Right forelimb (tissue), 1 donor: Measurements from ENCODE around the gene FGD6.
"Not testable (repeated sequence)": the region's sequence is repeated elsewhere in the genome, so short reads cannot be mapped to it uniquely, and the experiment has no call there.

ENCODE experiments used
- DNase-seq: peaks from one replicate; pipeline ENCODE4 v3.0.0-alpha.2; 2018

Gene FGD6

DNA sequence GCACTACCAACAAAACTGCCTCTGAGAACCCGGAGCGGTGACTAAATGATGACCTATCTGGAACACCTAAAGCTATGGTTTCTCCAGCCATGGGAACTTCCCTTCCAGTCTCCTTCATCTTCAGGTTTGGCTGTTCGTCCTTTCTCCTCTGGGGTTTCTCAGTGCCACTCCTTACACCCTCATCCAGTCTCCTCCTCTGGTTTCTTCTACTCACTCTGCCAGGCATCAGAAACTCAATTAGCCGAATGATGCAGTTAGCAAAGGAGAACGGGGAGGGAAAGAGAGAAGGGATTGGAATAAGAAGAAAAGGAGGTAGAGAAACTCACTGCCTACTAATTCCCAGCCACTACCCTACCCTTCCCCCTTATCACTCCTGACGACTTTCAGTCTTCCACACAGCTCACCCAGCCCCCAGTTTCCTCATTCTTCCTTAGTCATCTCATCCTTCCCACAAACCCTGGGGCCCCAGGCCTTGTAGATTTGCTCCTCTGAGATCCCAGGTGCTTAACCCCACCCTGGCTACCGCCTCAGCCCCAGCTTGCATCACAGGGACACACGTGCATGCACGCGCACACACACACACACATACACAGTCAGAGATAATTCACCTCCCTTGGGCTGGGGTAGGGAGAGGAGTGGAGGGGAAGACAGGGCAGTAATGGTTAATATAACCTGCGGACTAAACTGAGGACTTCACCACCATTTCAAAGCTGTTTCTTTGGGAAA, 13.0 kb downstream of the FGD6 start:
- DNase-seq: no peak

DNA sequence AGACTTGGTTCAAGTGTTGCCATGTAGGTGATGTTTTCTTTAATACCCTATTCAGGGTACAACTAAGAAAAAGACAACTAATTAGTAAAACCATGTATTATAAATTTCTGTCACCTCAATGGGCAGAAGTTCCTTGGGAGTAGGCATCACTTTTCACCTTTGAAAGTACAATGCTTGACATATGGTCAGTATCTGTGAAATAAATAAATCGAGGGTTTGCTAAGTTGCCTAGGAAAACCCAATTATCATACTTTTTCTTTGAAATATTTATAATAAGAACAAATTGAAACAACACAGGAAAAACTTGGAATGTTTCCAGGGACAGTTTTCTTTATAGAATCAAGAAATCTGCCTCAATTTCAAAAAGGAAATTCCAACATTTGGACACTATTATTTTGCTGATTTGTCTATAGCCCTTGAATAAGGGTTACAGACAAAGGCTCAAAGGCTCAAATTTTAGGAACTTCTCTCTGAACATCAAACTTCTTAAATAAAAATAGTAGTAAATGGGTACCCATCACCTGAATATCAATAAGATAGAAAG, 13.7 kb downstream of the FGD6 start:
- DNase-seq: no peak

DNA sequence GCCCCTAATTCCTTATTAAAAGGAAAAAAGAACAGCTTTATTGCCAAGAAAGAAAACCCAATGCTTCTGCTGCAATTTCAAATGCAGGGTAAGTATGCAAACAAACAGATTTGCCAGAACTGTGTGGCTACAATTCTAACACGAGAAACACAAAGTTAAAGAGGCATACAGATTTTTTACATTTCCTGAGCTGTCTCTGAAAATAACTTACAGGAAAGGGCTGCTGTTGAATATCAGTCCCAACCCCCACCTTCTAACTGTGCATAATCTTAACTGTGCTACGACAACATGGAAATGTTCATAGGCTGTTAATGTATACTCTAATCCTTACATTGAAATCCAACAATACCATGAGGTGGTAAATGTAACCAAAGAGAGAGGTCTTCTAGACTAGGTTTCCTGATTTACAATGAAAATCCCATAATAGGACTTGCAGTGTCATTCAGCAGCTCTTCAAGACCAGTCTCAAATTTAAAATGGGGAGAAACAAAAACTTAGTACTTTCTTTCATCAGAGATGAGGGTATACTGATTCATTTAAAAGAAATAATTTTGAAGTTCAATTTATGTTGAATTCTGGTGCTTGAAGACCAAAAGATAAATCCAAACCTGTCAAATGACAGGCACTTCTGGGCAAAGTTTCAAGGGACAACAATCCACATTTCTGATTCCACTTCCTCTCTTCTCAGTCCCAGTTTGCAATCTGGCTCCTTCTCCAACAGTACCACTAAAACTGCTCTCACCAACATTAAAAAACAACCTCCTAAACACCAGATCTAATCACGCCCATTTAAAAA, 14.4 kb downstream of the FGD6 start:
- DNase-seq: no peak

DNA sequence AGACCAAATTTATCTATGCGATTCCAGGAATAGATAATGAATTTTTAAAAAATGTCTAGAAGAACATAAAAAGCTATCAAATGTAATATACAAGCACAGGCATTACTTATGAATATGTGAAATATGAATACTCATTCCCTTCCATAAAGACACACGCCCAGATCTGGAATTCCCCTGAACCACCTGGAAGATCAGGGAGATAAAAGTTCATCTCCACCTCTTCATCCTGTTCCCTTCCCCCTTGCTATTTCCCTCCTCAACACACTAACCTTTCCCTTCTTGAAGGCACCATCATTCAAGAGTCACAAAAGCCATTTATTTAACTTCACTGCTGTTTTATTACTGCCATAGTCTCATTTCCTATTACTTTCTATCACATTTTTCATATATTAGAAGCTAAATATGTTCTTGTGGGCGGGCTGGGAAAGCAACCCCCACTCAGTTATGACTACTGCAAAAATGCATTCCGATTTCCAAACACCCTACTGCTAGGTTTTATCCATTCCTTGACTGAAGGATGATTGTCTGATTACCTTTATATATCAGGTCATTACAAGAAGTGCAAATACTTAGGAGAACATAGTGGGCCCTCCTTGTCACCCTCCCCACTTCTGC, 16.1 kb downstream of the FGD6 start:
- DNase-seq: no peak

DNA sequence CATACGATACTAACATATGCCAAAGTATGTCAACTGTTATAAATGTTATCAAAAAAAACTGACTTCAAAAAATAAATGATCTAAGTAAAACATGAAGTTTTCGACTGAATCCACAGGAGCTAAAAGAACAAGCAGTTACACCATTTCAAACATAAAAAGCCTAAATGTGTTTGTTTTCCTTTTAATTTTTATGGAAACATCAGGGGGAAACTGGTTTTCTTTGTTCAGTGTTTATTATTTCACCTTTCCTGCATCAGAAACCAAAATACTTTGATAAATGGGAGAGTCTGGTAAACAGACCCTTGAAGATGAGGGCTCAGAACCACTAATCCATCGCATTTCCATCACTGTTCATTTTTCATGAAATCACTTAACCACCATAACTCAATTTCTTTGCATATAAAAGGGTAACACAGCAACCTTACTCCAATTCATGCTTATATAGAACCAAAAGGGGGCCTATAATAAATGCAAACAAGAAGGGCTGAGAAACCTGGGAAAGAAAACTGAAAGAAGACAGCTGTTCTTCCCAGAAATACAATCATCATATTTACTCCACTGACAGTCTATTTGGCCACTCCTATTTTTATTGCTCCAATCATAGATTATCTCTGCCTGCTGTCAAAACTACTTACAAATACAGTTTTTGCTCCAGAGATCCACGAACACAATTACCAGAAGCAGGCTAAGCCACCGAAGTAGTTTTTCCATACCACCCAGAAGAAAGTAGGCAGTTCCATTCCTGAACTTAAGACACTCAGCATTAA, 17.0 kb downstream of the FGD6 start:
- no peak for DNase-seq

- DNase-seq: no peak
These were observed 18.4 kb downstream of the FGD6 start for GRCh38 chr12:95198914-95199313.

GRCh38 chr12:95197636-95198035, 19.6 kb downstream of the FGD6 start:
- no peak for DNase-seq

DNA sequence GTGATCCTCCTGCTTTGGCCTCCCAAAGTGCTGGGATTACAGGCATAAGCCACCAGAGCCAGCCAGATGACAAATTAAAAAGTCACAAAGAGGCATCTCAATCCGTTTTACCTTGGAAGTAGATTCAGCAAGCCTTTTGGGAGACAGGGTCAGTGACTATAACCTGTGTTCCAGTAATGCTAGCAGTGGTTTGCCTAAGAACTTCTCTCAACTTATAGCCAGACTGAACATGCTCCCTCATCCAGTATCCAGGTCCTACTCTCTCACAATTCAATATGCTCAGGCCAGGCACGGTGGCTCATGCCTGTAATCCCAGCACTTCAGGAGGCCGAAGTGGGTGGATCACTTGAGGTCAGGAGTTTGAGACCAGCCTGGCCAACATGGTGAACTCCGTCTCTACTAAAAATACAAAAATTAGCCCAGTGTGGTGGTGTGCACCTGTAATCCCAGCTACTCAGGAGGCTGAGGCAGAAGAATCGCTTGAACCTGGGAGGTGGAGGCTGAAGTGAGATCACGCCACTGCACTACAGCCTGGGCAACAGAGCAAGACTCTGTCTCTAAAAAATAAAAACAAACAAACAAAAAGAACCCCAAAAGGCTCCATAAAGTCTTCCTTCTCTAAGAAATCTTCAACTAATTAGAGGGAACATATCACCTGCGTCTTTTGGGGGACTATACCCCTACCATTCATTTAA, 20.2 kb downstream of the FGD6 start:
- not testable (repeated sequence) for DNase-seq

DNA sequence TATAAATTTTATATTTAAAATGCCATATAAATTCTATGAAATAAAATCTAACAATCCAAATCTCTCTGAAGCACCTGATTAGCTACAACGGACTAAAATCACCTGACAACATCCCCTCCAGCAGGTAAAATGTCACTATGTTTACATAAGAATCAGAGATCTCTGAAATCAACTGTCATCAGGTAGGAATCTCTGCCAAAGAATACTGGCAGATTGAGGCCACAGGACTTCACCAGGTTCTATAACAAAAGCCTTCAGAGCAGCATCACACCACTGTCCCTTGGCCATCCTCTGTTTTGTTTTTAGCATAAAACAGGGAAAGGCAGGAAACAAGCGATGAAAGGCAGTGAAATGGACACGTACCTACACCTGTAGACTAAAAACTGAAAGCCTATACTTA, 22.1 kb downstream of the FGD6 start:
- no peak for DNase-seq

- DNase-seq: no peak
These were observed 24.1 kb downstream of the FGD6 start for GRCh38 chr12:95193139-95193538.

GRCh38 chr12:95192271-95192670, 25.0 kb downstream of the FGD6 start:
- DNase-seq: no peak

GRCh38 chr12:95191060-95191696, 26.1 kb downstream of the FGD6 start:
- DNase-seq: no peak

GRCh38 chr12:95187865-95188415, 29.3 kb downstream of the FGD6 start:
- DNase-seq: no peak

- no peak for DNase-seq
These were observed 31.4 kb downstream of the FGD6 start for GRCh38 chr12:95185854-95186253.

- DNase-seq: no peak
These were observed 32.2 kb downstream of the FGD6 start for GRCh38 chr12:95185072-95185471.

GRCh38 chr12:95184121-95184520, 33.1 kb downstream of the FGD6 start:
- no peak for DNase-seq

DNA sequence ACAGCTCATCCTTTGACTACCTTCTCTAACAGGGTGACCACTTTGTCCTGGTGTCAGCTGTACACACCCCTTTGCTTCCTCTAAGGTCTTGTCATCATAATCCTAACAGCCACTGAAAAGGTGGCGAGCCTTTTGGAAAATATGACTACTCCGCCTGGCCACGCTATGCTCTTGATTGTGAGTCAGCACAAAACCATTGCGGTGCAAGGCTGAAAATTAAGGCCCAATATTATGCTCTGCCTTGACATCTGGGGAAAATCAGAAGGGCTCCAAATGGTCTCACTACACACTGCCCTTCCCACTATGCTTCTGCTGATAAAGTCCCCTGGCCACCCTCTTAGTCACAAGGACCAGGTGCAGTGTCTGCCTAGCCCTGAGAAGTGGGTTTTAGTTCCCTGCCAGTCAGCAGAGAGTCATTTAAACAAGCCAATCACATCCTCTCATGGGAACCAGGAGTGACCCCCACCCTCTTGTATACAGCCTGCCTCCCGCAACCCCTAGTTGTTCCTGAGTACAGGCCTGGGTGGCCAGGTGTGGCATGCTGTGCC, 34.3 kb downstream of the FGD6 start:
- no peak for DNase-seq

DNA sequence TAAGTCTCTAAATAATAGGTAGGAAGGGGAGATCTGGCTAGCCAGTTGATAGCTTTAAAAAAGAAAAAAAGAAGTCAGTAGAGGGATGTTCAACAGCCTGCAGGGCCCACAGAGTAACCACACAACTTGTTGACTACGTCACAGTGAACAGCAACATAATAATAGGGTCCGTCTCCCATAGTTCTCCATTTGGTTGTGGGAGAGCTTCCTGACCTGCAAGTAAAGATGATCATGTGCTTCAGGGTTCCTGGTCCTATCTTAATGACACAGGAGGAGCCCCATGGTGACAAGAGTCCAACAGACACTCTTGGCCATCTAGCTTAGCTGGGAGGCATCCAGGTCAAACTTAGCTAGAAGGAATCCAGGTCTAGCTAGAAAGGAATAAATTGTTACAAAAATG, 36.2 kb downstream of the FGD6 start:
- DNase-seq: no peak

DNA sequence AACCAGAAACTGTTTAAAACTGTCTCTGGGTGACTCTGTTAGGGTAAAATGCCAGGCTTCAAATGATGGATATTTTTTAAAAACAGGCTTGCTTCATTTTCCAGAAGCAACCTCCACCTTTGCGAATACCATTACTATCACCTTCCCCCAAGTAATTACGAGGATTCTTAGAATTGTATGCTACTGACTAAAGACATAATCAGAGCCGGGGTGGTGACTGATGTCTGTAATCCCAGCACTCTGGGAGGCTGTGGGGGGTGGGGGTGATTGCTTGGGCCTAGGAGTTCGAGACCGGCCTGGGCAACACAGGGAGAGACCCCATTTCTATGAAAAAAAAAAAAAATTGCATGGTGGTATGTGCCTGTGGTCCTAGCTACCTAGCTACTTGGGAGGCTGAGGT, 38.3 kb downstream of the FGD6 start:
- no peak for DNase-seq

DNA sequence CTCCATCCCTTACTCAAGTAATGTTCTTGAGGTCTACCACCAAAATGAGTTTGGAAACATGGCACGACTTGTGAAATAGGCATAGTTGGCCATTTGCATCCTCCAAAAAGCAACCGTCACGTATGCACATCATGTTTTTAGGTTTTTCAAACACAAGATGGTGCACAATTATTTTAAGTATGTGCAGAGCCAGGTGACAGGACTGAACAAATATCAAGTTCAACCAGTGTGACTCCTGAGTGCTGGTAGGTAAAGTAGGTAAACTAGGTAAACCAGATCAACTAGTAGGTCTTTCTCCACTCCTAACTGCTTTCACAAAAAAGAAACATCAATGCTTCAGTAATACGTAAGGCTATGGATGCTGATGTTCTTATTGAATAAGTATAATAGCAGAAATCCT, 39.1 kb downstream of the FGD6 start:
- DNase-seq: no peak

DNA sequence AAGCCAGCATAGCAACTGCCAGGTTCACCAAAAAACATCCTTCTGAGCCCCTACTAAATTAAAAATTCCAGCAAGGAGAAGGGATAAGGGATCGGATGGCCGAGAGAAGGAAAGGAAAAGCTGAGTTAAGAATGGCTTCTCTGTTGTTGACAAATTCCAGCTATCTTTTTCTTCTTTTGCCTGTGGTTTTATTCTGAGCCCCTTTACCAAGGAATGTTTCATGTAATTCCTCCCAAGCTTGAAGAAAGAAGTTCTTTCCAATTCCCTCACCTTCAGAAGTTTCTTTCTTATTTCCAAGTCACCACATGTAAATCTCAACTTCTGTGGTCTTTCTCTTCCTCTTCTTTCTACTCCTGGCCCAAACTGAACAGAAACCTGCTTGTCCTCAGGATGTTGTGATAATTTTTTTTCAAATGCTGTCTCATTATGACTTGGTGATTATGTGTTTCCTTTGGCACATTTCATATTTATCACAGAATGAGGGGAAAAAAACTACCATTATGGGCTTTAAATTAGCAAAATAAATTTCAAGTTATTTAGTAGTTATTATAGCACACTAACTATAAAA, 40.0 kb downstream of the FGD6 start:
- no peak for DNase-seq
